GM19193 (cell line): Measurements from ENCODE around the gene PRKAR1B.

Source experiments
- POLR2A ChIP-seq: IDR thresholded peaks from 4 replicates; pipeline ENCODE4 v1.6.1; 2011; ENCODE audit not compliant: insufficient read depth, insufficient read length; ENCODE audit errors: extremely low read depth

PRKAR1B gene

DNA sequence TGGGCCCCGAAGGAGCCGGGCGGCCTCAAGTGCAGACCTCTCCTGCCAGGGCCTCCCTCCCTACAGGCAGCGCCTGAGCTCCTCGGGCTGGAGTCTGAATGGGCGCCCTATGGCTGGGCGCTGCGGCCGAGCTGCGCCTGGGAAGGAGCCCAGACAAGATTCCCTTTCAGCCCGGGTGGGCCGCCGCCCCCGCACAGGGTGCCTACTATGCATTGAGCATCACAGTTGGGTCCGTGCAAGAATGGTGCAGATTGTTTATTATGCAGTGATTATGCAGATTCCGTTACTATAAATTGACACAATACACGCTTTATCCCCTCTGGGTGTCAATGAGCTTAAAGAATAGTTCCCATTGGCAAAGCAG is 130.3 kb downstream of the PRKAR1B start:
- no peak for TF ChIP-seq POLR2A

DNA sequence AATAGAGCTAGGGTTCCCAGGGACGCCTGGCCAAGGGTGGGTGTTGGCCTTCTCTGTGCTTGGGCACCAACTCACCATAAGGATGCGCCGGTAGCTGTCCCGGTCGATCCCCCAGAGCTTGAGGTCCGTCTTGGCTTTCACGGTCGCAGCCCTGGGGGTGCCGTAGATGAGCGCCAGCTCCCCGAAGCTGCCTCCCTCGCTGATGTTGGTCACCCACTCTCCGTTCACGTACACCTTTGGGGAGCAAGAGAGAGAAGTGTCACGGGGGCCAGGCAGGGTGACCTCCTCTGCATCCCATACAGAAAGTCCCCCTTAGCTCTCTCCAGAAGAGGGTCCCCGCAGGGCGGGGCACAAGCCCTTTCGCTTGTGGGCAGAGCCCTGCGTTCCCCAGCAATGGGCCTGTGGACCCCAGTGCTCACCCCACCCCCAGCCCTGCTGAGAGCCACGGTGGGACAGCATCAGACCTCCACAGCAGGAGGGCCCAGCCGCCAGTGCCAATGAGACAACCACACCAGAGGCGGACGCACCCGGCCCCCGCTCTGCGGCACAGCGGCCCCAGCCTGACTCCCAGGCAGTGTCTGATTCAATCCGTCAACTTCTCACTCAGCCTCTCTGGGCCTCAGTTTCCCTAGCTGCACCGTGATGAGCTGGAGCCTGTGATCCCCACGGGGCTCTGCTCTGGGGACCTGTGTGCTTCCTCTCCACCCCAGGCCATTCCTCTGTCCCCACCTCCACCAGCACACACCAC is 130.8 kb downstream of the PRKAR1B start:
- no peak for TF ChIP-seq POLR2A

DNA sequence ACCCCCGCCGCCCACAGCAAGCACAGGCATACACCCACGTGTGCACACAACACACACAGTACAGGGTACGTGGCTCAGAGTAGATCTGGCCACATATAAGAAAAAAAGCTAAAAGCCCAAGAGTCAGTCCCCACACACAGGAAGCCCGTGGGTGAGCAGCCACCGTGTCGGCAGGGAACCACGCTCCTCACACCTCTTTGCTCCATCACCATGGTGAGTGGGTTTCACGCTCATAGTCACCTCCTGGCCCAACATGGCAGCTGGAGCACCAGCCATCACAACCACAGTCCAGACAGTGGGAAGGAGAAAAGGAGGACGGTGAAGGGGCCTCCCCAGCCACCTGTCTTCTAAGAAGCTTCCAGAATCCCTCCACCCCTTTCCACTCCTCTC is 131.5 kb downstream of the PRKAR1B start:
- TF ChIP-seq POLR2A, result no peak

DNA sequence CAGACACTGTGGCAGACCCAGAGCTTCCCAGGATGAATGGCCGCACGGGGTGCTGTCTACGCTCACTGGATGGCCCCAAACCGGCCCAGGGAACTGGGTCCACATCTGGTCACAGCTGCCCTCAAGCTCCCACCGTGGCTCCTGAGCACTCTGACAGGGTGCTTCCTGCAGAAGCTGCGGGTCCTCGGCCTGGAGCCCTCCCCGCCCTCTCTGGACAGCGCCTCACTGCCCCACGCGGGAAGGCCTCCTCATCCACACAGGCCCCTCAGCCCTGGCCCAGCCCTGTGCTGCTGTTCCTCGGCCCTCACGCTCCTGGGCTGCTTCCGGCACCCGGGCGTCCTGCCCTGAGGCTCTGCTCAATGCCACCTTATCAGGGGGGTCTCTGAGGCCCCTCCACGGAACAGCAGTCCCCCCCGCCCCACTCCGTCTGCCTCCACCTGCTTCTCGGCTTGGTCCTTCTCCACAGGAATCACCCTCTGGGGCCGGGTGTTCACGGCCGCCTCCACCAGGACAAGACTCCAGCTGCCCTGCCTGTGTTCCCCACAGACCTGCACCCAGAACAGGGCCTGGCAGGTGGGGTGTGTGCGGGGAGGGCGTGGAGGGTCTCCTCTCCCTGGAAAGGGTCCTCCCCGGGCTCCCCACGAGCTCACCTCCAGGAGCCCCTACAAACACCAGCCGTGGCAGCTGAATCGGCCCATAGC is 132.0 kb downstream of the PRKAR1B start:
- no peak for TF ChIP-seq POLR2A

DNA sequence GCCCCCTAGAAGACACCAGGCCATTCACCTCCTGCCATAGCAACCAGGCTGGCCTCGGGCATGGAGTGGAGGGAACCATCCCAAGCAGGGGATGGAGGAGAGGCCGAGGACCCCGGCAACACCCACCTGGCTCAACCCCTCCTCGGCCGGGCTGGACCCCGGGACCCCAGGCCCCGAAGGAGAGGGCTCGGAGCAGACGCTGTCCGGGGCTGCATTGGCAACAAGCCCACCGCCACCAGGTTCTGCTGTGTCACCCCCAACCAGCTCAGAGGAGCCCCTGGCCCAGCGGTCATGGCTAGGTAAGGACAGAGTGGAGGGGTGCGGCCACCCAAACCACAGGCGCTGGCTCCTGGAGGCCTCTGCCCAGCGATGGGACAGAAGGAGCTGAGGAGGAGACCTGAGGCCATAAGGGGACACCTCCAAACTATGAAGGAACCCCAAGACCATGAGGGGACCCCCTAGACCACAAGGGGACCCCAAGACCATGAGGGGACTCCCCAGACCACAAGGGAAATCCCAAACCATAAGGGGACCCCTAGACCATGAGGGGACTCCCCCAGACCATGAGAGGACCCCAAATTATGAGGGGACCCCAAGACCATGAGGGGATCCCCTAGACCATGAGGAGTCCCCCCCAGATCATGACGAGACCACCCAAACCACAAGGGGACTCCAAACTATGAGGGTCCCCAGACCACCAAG is 132.7 kb downstream of the PRKAR1B start:
- TF ChIP-seq POLR2A, result no peak

DNA sequence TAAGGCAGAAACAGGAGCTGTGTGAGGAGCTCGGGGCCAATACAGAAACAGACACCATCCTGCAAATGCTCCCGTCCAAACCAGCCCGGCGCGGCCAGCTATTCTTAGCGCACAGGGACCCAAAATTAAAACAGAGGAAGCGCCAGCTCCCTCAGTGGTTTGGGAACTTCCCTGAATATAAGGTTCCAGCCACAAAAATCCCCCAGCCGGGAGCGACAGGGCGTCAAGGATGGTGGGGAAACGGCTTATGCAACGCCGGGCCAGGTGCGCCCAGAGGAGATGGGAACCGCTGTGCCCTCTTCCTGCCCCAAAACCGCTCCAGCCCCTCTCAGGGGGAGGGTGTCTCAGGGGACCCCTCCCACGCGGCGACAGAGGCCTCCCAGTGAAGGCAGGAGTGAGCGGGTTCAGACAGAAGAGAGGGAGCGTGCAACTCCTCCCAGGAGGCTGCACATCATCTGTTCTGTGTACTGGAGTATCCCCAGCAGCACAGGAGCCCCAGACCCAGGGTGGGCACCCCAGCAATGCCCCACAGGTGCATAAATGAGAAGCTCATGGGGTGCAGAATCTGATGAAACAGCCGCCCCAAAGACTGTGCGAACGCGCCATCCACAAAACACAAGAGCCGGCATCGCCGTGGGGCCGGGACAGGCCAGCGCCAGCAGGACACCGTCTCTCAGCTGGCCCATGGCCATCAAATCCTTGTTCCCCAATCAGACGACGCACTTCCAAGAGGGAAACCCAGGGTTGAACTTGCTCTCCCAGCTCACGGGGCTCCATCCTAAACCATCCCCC is 133.6 kb downstream of the PRKAR1B start:
- TF ChIP-seq POLR2A, result no peak

DNA sequence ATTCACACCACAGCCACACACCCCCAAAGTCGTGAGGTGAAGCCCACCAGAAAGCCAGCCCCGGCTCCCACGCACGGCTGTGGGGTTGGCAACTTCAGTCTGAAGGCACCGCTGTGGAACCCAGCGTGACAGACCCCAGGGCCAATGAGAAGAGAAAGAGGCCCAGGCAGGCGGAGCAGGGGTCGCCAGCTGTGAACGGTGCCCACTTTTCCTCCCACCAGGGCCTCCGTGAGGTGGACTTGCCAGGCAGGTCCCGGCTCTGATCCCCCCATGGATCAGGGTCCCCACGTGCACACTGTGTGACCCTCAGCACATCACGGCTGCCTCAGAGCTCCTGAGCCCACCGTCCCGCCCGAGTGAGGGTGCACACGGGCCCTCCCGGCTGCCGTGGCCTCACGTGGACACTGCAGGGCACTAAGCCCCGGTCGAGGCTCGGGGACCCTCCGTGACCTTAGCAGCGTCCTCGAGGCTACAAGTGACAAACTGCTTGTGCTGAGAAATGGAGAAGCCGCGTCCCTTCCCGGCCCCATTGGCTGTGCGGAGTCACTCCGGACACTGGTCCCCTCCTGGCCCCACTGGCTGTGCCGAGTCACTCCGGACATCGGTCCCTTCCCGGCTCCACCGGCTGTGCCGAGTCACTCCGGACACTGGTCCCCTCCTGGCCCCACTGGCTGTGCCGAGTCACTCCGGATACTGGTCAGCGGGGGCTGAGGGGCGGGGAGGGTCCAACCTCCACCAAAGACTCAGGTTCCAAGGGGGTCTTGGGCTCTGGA is 135.0 kb downstream of the PRKAR1B start:
- TF ChIP-seq POLR2A, result no peak

DNA sequence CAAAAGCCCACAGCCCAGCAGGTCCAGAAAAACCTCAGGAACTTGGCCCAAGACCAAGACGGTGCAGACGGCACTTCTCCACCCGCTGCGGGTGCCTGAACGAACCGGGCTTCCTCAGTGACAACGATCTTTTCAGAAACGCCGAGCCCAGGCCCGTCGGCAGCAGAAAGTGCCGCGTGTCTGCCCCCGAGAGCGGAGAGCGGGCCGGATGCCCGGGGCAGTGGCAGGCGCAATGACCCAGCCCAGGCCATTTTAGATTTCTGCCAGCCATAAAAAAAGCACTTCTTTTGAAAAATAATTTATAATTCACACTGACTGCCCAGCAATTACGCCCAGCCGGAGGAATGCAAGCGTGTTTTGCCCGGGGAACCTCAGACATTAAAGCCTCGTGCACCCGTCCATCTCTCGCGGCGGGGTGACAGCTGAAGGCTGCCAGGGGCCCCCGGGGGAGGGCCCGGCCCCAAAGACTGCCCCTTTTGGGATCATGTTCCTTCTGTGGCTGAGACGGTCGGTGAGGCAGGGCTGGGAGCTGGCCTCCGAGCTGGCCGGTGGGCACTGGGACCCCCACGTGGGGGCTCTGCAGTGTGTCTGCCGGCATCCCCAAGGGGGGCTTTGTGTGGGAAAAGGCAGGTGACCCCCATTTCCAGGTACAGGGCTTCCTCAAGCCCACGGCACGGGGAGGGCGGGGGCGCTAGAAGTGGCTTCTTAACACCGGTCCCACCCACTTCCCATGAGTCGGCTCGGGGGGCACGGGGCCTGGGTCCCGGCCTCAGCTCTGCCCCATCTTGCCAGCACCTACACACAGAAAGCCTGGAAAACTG is 136.1 kb downstream of the PRKAR1B start:
- TF ChIP-seq POLR2A, result no peak

DNA sequence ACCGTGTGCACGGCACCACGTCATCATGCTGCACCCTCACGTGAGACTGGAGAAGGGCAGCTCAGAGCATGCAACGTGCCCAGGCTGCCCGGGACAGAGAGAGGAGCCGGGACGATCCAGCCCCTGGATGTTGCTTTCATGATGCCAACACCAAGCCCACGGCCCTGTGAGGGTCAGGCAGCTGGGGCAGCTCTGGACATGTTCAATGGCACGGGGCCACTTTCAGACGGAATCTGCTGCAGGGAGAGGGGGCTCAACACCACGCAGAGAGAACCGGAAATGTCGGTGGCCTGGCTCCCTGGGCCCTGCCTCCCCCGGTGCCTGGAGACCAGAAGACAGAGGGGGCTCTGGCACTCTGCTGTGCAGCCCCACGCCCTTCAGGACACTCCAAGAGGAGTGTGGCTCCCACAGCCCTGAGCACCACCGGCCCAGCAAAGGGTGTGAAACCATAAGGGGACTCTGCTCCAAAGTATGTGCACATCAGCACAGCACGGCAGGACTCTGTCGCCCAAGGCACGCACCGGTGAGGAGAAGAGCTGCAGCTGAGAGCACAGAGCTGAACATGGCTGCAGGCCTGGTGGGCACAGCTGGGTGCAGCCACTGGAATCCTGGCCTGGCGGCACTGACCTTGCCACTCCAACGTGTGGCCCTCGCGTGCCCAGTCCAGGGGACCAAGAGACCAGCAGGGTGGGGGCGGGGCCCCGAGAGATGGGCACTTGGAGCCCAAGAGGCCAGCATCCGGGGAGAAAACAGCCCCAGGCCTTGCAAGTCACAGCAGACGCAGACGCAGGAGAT is 137.1 kb downstream of the PRKAR1B start:
- no peak for TF ChIP-seq POLR2A

DNA sequence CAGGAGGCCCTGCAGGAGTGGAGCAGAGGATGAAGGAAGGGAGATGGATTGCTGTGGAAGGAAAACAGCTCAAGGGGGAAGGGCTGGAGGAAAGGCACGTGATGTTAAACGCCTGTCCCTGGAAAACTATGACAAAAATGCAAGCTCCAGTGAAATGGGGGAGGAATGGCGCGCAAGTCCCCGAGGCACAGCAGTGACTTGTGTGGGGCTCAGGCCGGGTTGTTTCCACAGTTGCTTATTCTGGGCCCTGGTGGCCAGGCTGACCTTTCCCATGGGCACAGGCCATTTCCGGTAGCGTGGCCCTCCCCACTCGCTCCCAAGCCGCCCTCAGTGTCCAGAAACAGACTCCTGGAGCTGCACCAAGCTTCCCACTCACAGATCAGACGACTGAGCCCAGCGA is 139.3 kb downstream of the PRKAR1B start:
- no peak for TF ChIP-seq POLR2A

DNA sequence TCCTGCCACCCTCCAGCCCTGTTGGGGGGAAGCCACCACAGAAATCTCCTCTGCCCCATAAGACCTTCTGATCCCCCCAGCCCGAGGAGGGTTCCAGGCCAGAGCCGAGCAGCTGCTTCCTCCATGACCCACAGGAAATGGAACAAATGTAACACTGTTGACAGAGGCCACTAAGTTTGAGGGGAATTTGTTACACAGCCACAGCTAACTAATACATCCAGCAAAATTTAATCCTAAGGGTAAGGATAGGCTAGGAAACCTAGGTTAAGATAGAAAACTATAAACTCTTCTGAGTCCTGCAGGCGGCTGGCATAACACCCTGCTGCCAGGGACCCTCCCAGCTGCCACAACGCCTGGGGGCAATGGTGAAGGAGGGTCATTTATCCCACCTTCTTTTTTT is 140.6 kb downstream of the PRKAR1B start:
- TF ChIP-seq POLR2A, result no peak

DNA sequence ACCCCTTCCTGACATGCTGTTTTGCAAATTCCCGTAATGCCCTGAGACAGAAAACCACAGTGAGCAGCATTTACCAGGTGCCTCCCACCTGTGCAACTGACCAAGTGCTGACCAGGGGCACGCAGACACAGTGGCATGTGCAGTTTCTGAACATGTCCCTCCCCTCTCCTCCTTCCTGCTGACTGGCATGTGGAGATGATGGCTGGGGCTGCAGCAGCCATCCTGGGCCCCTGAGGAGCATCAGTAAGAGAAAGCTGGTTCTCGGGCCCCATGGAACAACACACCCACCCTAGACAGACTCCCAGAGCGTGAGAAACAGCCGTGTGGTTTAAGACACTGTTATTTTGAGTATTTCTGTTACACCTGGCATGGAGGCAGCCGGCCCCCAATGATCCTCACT is 141.2 kb downstream of the PRKAR1B start:
- TF ChIP-seq POLR2A, result no peak

DNA sequence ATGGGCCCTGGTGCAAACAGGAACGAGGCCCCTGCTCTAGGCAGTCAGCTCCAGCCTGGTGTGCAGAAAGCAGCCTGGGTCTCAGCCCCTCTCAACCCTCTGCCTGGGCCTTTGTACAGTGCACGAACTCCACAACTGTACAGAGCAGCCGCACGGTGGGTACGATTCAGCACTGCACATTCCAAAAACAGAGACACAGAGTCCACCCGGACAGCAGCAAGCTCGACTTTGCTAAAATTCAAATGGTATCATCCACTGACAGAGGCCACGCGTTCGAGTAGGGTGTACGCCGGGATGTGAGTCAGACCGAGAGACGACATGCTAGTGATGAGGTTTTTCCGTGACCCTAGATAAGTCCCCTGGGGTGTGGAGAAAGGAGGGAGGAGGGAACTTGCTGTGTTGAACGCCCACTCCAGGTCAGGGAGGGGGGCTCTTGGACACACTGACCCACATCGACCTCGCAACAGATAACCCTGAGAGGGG is 141.8 kb downstream of the PRKAR1B start:
- TF ChIP-seq POLR2A, result no peak
